Kidney epithelial cell (primary cell): ENCODE measurements around the gene GPR68. TPM values are rescaled to one million over a fixed set of nuclear protein-coding genes. Genes with fewer than 3 reads are reported as not detected.
A peak's percentile ranks its signal among the peaks of the same experiment; 100 is the strongest.
"Not testable (repeated sequence)": the region's sequence is repeated elsewhere in the genome, so short reads cannot be mapped to it uniquely, and the experiment has no call there.

ENCODE experiments used
- DNase-seq: peaks from one replicate; pipeline ENCODE4 v3.0.0-alpha.2; 2010; ENCODE audit warnings: low read depth
- H3K27me3 ChIP-seq: 2 replicates; pipeline ENCODE4 v1.6.0; 2011; ENCODE audit warnings: low read length; ENCODE audit not compliant: control insufficient read depth, insufficient read depth
- H3K36me3 ChIP-seq: 2 replicates; pipeline ENCODE4 v1.5.1; 2011; ENCODE audit warnings: low read length; ENCODE audit not compliant: control insufficient read depth, insufficient read depth
- H3K4me3 ChIP-seq: 2 replicates; pipeline ENCODE4 v1.5.1; 2011; ENCODE audit warnings: low read depth, mild to moderate bottlenecking, control low read depth, low read length
- CTCF ChIP-seq: IDR thresholded peaks from 2 replicates; pipeline ENCODE4 v1.5.1; 2011; ENCODE audit warnings: mild to moderate bottlenecking, moderate library complexity, low read length, control low read depth, inconsistent platforms; ENCODE audit not compliant: insufficient read depth, poor library complexity, severe bottlenecking
- total RNA-seq: library from RNA; depleted of rRNA; stranded (reverse); fragments of >200 nt; gene quantifications from 2 replicates; pipeline ENCODE4 v1.2.3, GENCODE V29; 2015

The GPR68 gene
- total RNA-seq, 1 donor from 2014 or later = 4.7 TPM

GRCh38 chr14:91267965-91268437, 23.5 kb upstream of the GPR68 start:
- DNase-seq = no peak
- no peaks in the 10 kb centered on the region for H3K36me3 ChIP-seq
- no peak for TF ChIP-seq CTCF
- no peak overlapping the region for H3K4me3 ChIP-seq
- H3K27me3 ChIP-seq = peaks cover 11% of the 10 kb centered on the region

- peaks cover 11% of the 10 kb centered on the region for H3K27me3 ChIP-seq
- H3K36me3 ChIP-seq, DNase-seq, H3K4me3 ChIP-seq: not testable (repeated sequence)
These were observed 21.8 kb upstream of the GPR68 start for GRCh38 chr14:91266276-91266675.

GRCh38 chr14:91265404-91265803, 20.9 kb upstream of the GPR68 start:
- H3K36me3 ChIP-seq = no peaks in the 10 kb centered on the region
- no peak overlapping the region for H3K4me3 ChIP-seq
- no peak for TF ChIP-seq CTCF
- H3K27me3 ChIP-seq = peaks cover 11% of the 10 kb centered on the region
- no peak for DNase-seq

GRCh38 chr14:91264151-91265150, 19.9 kb upstream of the GPR68 start:
- peaks cover 11% of the 10 kb centered on the region for H3K27me3 ChIP-seq
- H3K36me3 ChIP-seq = no peaks in the 10 kb centered on the region
- H3K4me3 ChIP-seq = peak overlapping the region; percentile 33
- no peak for DNase-seq
- TF ChIP-seq CTCF = no peak

- H3K36me3 ChIP-seq = no peaks in the 10 kb centered on the region
- TF ChIP-seq CTCF = no peak
These were observed 18.8 kb upstream of the GPR68 start for GRCh38 chr14:91263329-91263728.

GRCh38 chr14:91261986-91262549, 17.6 kb upstream of the GPR68 start:
- Histone ChIP-seq H3K36me3 (no peaks in the 10 kb centered on the region), H3K27me3 (peaks cover 11% of the 10 kb centered on the region), H3K4me3 (no peak overlapping the region)
- no peak for TF ChIP-seq CTCF
- DNase-seq = no peak

More at GRCh38 chr14:91263329-91263728, 18.8 kb upstream of the GPR68 start:
- DNase-seq = no peak
- H3K27me3 ChIP-seq = peaks cover 11% of the 10 kb centered on the region
- no peak overlapping the region for H3K4me3 ChIP-seq
